ENCODE measurements around the gene ALK. TPM values are rescaled to one million over a fixed set of nuclear protein-coding genes. Genes with fewer than 3 reads are reported as not detected.

ALK gene
- total and polyA plus RNA-seq, 10 of the 15 experiments (the other 5 are each of a cell fraction or from before 2014, with no cell fraction given), result 0.11 TPM; not detected in 9

GRCh38 chr2:29723255-29724001 lies 198.0 kb downstream of the ALK start (continued):
- TF ChIP-seq LARP7 (IDR thresholded peaks at IDR 0.05) (no peak), MAX (IDR thresholded peaks at IDR 0.05; ENCODE audit: low read depth, low read length) (no peak), IKZF2 (IDR thresholded peaks at IDR 0.05) (peak; percentile 71 to 74; a peak in 2 of 4 replicates), RCOR1 (conservative IDR thresholded peaks at IDR 0.05; ENCODE audit: low read depth, low read length) (0 out of 2 replicates have a peak, but pooled peaks have one; percentile 32)

- no peak overlapping the region for H3K4me3 ChIP-seq
- H3K4me2 ChIP-seq (ENCODE audit: control insufficient read depth, insufficient read depth), result no peak overlapping the region
- H3K27ac ChIP-seq (ENCODE audit: control insufficient read depth, insufficient read depth), result no peak overlapping the region
- no peak overlapping the region for H3K9ac ChIP-seq (ENCODE audit: control insufficient read depth, insufficient read depth, low read length)
- ChIA-PET SMC1A (ENCODE audit: uncharacterized antibody, unreplicated experiment) (no interaction called here), RAD21 (ENCODE audit: unreplicated experiment) (no interaction called here), CTCF (interaction anchor here (0.6 kb wide), 1 partner anchor 479 kb away, joined by 3 read pairs; no protein-coding TSS in a partner anchor), POLR2A (interaction anchor here (0.6 kb wide), 1 partner anchor 239 kb away, joined by 5 read pairs; no protein-coding TSS in a partner anchor)
- 4% methylated on average over 3 of the region's 3 CpGs for WGBS (ENCODE audit: insufficient coverage, insufficient replicate concordance, low lambda C conversion rate, missing lambda C conversion rate)
- ATAC-seq, result no peak
- no peaks in the 10 kb centered on the region for H3K79me2 ChIP-seq (ENCODE audit: control insufficient read depth, insufficient read depth, low read length)
- intact Hi-C loops (cut with micrococcal nuclease; ENCODE audit: unreplicated experiment), result loop anchor here (10.0 kb wide), 1 partner anchor 405 kb away; no protein-coding TSS in a partner anchor
- no peaks in the 10 kb centered on the region for H3K9me3 ChIP-seq (replicated peaks; ENCODE audit: control insufficient read depth, insufficient read depth, low read length)
- no peaks in the 10 kb centered on the region for H4K20me1 ChIP-seq (ENCODE audit: control insufficient read depth, insufficient read depth)
- no peak overlapping the region for H2AFZ ChIP-seq (ENCODE audit: control insufficient read depth, low read depth, low read length)
- DNase-seq (ENCODE audit: low read depth, low spot score), result no peak
- no peaks in the 10 kb centered on the region for H3K27me3 ChIP-seq (replicated peaks in 1 of 2; ENCODE audit: control insufficient read depth in 2 of 2, insufficient read depth in 2 of 2, low read length in 1 of 2)
- BruUV-seq (replicated peaks), result no TSS peak
- FAIRE-seq, result no peak
- H3K4me1 ChIP-seq (ENCODE audit: control insufficient read depth, insufficient read depth, low read length), result no peaks in the 10 kb centered on the region; the same call in 1 of the 2 replicates
- in situ Hi-C loops (cut with MboI), result no loop called here
- no peaks in the 10 kb centered on the region for H3K36me3 ChIP-seq (ENCODE audit: control insufficient read depth in 2 of 2, insufficient read depth in 2 of 2, low read length in 1 of 2)
- TF ChIP-seq NR2C1 (IDR thresholded peaks at IDR 0.05), result no peak
- TF ChIP-seq MAX (IDR thresholded peaks at IDR 0.05; ENCODE audit: low read depth, low read length), result no peak
- TF ChIP-seq EP300 (IDR thresholded peaks at IDR 0.05; ENCODE audit: borderline replicate concordance in 1 of 2, control insufficient read depth in 1 of 2, low read depth in 2 of 2, low read length in 2 of 2), result no peak
- no peak for TF ChIP-seq BMI1 (IDR thresholded peaks at IDR 0.05; ENCODE audit: borderline replicate concordance)
- TF ChIP-seq EZH2 (IDR thresholded peaks at IDR 0.05; ENCODE audit: borderline replicate concordance, control insufficient read depth, low read depth, low read length), result no peak
- no peak for TF ChIP-seq ZNF687 (IDR thresholded peaks at IDR 0.05)
- TF ChIP-seq MEF2A (IDR thresholded peaks at IDR 0.05; ENCODE audit: insufficient read depth, low read depth, low read length), result no peak
- TF ChIP-seq SKIL (IDR thresholded peaks at IDR 0.05; ENCODE audit: low read depth, poor library complexity, severe bottlenecking), result no peak
- TF ChIP-seq NFIC (IDR thresholded peaks at IDR 0.05; ENCODE audit: low read depth, low read length), result no peak
- TF ChIP-seq RAD21 (IDR thresholded peaks at IDR 0.05; ENCODE audit: insufficient read depth, low read depth, low read length), result no peak
- TF ChIP-seq RCOR1 (conservative IDR thresholded peaks at IDR 0.05; ENCODE audit: low read depth, low read length), result no peak
- no peak for TF ChIP-seq CREB1 (IDR thresholded peaks at IDR 0.05; ENCODE audit: low read depth)
Measured at GRCh38 chr2:29719639-29720038, 201.7 kb downstream of the ALK start.

Measured in GM12878 (cell line).